Suprapubic skin (tissue), 4 donors: ENCODE measurements around the gene SMYD3. TPM values are rescaled to one million over a fixed set of nuclear protein-coding genes. Genes with fewer than 3 reads are reported as not detected.

Source experiments
- DNase-seq, 2 donors: peaks; one replicate each; pipeline ENCODE4 v3.0.0-alpha.2; 2019; ENCODE audit warnings: low spot score in 2 of 2
- H3K27ac ChIP-seq: fragments of 200-600 bp; sonication (generic); one replicate; pipeline ENCODE4 v1.5.1; 2019
- H3K27me3 ChIP-seq: fragments of 200-600 bp; sonication (generic); one replicate; pipeline ENCODE4 v1.5.1; 2019
- H3K36me3 ChIP-seq: fragments of 200-600 bp; sonication (generic); one replicate; pipeline ENCODE4 v1.5.1; 2019
- H3K4me1 ChIP-seq: fragments of 200-600 bp; sonication (generic); one replicate; pipeline ENCODE4 v1.5.1; 2019
- H3K4me3 ChIP-seq: fragments of 200-600 bp; sonication (generic); one replicate; pipeline ENCODE4 v1.5.1; 2019; ENCODE audit warnings: mild to moderate bottlenecking
- H3K9me3 ChIP-seq: fragments of 200-600 bp; sonication (generic); one replicate; pipeline ENCODE4 v1.5.1; 2019
- CTCF ChIP-seq, 2 donors: fragments of 200-600 bp in 1 of 2; fragments of 450-650 bp in 1 of 2; sonication (generic) in 1 of 2; IDR thresholded peaks; one replicate each; pipeline ENCODE4 v1.5.1; 2016 to 2019; ENCODE audit warnings: antibody characterized with exemption in 2 of 2, mild to moderate bottlenecking in 1 of 2, moderate library complexity in 1 of 2
- EP300 ChIP-seq: sonication (generic); formaldehyde crosslinking; IDR thresholded peaks from one replicate; pipeline ENCODE4 v1.6.1; 2017; ENCODE audit warnings: antibody characterized with exemption
- POLR2A ChIP-seq, 2 donors: fragments of 450-650 bp; IDR thresholded peaks; one replicate each; pipeline ENCODE4 v1.6.1; 2017; ENCODE audit warnings: antibody characterized with exemption in 2 of 2, mild to moderate bottlenecking in 2 of 2, moderate library complexity in 2 of 2
- POLR2AphosphoS5 ChIP-seq, 3 donors: sonication (generic); formaldehyde crosslinking; IDR thresholded peaks; one replicate each; pipeline ENCODE4 v1.6.1; 2017; ENCODE audit warnings: antibody characterized with exemption in 3 of 3
- WGBS: methylation state at CpG from one replicate; pipeline ENCODE4 v1.1.5; 2018; 5-methylcytosine and 5-hydroxymethylcytosine counted together
- total RNA-seq, 4 donors: library from RNA; depleted of rRNA; stranded (reverse); fragments of >200 nt; gene quantifications; one replicate each; pipeline ENCODE4 v1.1.0, GENCODE V29; 2016

The SMYD3 gene
- total RNA-seq, 4 donors from 2014 or later, result 14.5 to 33.6 (median 18.9) TPM

DNA sequence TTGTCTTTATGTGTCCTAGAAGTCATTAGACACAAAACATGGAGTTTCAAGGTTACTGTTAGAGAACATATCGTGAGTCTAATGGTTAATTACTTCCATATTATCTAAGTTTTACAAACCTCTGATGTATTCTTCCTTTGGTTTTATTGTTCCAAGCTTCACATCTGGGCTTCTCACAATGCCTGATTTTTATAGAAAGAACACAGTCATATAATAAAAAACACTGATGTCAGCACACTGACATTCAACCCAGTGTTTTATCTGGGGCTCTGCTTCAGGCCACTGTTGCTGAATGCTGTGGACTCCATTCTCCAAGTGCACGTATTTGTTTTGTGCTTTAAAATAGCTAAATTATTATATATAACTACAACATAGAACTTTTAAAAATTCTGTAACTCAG lies 232.9 kb downstream of the SMYD3 start:
- WGBS, result 66% methylated on average over 2 of the region's 2 CpGs
- no peaks in the 10 kb centered on the region for H3K27me3 ChIP-seq
- H3K9me3 ChIP-seq, result no peaks in the 10 kb centered on the region
- H3K4me1 ChIP-seq, result no peaks in the 10 kb centered on the region
- TF ChIP-seq CTCF (IDR thresholded peaks at IDR 0.05) (no peak), POLR2AphosphoS5 (IDR thresholded peaks at IDR 0.05) (no peak), EP300 (no peak), POLR2A (IDR thresholded peaks at IDR 0.05) (no peak)
- no peak overlapping the region for H3K4me3 ChIP-seq
- no peaks in the 10 kb centered on the region for H3K36me3 ChIP-seq
- no peak overlapping the region for H3K27ac ChIP-seq
- no peak for DNase-seq

- Histone ChIP-seq H3K36me3 (no peaks in the 10 kb centered on the region), H3K9me3 (no peaks in the 10 kb centered on the region), H3K27ac (no peak overlapping the region), H3K4me1 (no peaks in the 10 kb centered on the region), H3K4me3 (no peak overlapping the region), H3K27me3 (no peaks in the 10 kb centered on the region)
- TF ChIP-seq POLR2A (IDR thresholded peaks at IDR 0.05), result no peak
- TF ChIP-seq POLR2AphosphoS5 (IDR thresholded peaks at IDR 0.05), result no peak
- TF ChIP-seq CTCF (IDR thresholded peaks at IDR 0.05), result no peak
- no peak for TF ChIP-seq EP300
- 97% methylated on average over 4 of the region's 4 CpGs for WGBS
- no peak for DNase-seq
Measured at GRCh38 chr1:246271516-246271915, 235.6 kb downstream of the SMYD3 start.

GRCh38 chr1:246270236-246270635 lies 236.8 kb downstream of the SMYD3 start:
- Histone ChIP-seq H3K4me1 (no peaks in the 10 kb centered on the region), H3K4me3 (no peak overlapping the region), H3K36me3 (no peaks in the 10 kb centered on the region), H3K9me3 (no peaks in the 10 kb centered on the region), H3K27ac (no peak overlapping the region), H3K27me3 (no peaks in the 10 kb centered on the region)
- no peak for DNase-seq
- no peak for TF ChIP-seq POLR2A (IDR thresholded peaks at IDR 0.05)
- TF ChIP-seq POLR2AphosphoS5 (IDR thresholded peaks at IDR 0.05), result no peak
- TF ChIP-seq CTCF (IDR thresholded peaks at IDR 0.05), result no peak
- no peak for TF ChIP-seq EP300

- WGBS, result 97% methylated on average over 7 of the region's 7 CpGs
- Histone ChIP-seq H3K4me1 (no peaks in the 10 kb centered on the region), H3K27me3 (no peaks in the 10 kb centered on the region), H3K27ac (no peak overlapping the region), H3K9me3 (no peaks in the 10 kb centered on the region), H3K4me3 (no peak overlapping the region), H3K36me3 (no peaks in the 10 kb centered on the region)
- DNase-seq, result no peak
- TF ChIP-seq CTCF (IDR thresholded peaks at IDR 0.05), result no peak
Measured at GRCh38 chr1:246269466-246269865, 237.6 kb downstream of the SMYD3 start.

GRCh38 chr1:246267896-246268295 lies 239.2 kb downstream of the SMYD3 start:
- Histone ChIP-seq H3K27me3 (no peaks in the 10 kb centered on the region), H3K4me3 (no peak overlapping the region), H3K27ac (no peak overlapping the region), H3K36me3 (no peaks in the 10 kb centered on the region), H3K9me3 (no peaks in the 10 kb centered on the region), H3K4me1 (no peaks in the 10 kb centered on the region)
- TF ChIP-seq POLR2AphosphoS5 (IDR thresholded peaks at IDR 0.05) (no peak), EP300 (no peak), POLR2A (IDR thresholded peaks at IDR 0.05) (no peak), CTCF (IDR thresholded peaks at IDR 0.05) (no peak)
- 90% methylated on average over 5 of the region's 5 CpGs for WGBS
- no peak for DNase-seq
